22Rv1 (cell line): ENCODE results near the gene DACH2.

ENCODE experiments used
- ZFX ChIP-seq: fragments of 450-650 bp; IDR thresholded peaks from 2 replicates; pipeline ENCODE4 v1.6.1; 2017; ENCODE audit warnings: antibody characterized with exemption, borderline replicate concordance
- TF ChIP-seq, protein P1 (sequence below): fragments of 450-650 bp; IDR thresholded peaks from 2 replicates; pipeline ENCODE4 v1.5.1; 2017; ENCODE audit warnings: mild to moderate bottlenecking

DNA sequence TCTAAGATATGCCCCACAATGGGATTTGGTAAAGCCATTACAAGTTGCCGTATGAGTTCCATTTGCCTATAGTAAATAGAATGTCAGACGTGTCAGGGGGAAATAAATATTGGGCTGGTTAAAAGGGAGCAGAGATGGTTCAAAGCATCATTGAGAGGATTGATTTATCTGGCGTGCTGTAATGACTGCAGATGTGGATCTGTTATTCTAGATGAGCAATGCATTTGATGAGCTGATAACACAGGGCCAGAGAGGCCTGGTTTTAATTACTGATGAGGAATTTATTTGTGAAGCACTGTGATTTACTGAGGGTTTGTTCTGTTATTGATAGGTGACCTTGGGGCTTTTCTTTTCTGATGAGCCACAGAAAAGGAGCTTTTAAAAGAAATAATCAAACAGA lies 62.5 kb downstream of the DACH2 start:
- TF ChIP-seq, protein P1, sequence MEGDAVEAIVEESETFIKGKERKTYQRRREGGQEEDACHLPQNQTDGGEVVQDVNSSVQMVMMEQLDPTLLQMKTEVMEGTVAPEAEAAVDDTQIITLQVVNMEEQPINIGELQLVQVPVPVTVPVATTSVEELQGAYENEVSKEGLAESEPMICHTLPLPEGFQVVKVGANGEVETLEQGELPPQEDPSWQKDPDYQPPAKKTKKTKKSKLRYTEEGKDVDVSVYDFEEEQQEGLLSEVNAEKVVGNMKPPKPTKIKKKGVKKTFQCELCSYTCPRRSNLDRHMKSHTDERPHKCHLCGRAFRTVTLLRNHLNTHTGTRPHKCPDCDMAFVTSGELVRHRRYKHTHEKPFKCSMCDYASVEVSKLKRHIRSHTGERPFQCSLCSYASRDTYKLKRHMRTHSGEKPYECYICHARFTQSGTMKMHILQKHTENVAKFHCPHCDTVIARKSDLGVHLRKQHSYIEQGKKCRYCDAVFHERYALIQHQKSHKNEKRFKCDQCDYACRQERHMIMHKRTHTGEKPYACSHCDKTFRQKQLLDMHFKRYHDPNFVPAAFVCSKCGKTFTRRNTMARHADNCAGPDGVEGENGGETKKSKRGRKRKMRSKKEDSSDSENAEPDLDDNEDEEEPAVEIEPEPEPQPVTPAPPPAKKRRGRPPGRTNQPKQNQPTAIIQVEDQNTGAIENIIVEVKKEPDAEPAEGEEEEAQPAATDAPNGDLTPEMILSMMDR = no peak
- no peak for TF ChIP-seq ZFX
